Activated naive CD4-positive, alpha-beta T cell treated with Interleukin-2 at 50 U/mL for 16 hours (primary cell): ENCODE results near the gene CSRP1.

Source experiments
- DNase-seq: peaks from one replicate; pipeline ENCODE4 v3.0.0-alpha.2; 2020

The CSRP1 gene

DNA sequence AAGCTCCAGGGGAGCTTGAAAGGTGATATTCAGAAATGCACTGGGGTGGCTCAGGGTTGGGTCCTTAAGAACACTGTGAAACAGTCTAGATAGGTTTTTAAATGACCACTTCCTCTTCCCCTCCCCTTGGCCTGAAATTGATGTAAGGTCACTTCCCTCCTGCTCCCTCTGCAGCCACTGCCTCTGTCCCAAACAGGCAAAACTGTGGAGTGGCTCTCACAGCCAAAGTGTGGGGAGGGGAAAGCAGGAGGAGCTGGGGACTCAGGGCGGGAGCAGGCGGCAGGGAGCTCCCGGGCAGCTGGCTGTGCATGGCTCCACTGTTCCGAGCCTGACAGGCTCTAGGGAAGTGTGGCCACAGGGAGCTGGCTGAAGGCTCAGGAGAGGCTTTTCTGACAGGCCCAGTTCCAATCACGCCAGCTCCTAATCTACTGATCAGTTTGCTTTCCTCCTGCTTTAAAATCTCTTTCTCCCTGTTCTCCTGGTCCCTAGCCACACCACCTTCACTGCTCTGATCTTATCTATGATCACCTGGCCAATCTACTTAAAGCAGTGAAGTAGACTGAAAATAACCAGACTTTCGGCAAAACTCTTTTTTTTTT, 5.1 kb upstream of the CSRP1 start:
- DNase-seq = no peak

DNA sequence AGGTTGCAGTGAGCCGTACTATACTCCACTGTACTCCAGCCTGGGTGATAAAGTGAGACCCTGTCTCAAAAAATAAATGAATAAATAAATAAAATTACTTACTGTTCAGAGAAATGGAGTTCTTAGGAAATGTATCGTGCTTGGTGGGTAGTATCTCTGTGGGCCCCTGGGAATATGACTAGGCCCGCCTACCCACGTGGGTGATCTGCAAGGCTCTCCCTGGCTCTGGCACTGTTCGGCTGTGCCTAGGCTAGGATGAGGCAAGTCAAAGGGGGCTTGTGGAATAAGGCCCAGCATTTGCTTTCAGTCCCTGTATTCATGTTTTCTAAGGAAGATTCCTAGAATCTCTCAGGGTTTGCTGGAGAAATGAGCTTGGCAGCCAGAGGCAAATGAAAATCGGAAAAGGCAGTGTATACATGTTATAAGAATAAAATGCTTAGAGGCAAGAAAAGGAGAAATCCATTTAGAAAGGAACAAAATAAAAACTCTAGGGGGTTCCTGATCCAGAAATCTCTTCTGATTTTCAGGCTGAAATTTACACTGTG, 4.5 kb upstream of the CSRP1 start:
- no peak for DNase-seq

DNA sequence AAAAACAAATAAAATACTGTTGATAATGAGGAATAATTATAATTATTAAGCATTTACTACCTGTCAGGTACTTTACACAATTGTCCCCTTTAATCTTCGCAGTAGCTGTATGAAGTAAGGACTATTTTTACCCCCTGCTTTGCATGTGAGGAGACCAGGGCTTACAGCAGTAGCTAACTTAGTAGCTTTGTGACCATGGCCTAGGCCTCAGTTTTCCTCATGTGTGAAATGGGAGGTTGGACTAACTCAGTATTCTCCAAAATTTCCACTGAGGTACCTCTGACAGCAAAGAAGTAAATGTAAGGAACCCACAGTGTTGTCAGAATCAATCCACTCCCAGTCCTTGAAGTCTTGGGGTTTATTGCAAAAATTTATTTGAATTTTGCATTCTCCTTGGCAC, 3.8 kb upstream of the CSRP1 start:
- DNase-seq = no peak

DNA sequence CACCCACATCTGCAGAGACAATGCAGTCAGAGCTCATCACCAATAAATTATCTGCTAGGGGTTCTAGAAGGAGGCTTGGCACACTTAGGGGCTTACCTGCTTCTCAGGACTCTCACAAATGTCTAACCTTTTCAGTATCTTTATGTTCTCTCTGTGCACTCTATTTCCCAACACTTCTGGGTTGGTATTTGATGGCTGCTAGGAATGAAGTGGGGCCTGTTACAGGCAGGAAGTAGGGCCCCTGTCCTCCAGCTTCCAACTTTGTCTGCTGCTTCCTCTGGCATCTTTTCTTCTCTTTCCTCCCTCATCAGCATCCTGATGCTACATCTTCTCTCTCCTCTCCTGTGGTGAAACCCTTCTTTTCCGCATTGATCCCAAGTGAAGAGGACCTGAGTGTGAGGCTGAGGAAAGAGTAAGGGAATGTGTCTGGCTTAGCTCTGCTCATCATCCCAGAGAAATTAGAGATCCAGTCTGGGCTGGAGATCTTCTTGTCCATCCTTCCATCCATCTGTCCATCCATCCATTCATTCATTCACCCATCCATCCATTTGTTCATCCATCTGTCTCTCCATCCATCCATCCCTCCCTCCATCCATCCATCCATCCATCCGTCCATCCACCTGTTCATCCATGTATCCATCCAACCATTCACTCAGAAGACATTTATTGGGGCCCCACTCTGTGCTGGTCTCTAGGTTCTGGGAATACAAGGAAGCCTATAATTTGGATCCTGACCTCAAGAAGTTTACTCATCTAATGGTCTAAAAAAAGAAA, 2.9 kb upstream of the CSRP1 start:
- no peak for DNase-seq

DNA sequence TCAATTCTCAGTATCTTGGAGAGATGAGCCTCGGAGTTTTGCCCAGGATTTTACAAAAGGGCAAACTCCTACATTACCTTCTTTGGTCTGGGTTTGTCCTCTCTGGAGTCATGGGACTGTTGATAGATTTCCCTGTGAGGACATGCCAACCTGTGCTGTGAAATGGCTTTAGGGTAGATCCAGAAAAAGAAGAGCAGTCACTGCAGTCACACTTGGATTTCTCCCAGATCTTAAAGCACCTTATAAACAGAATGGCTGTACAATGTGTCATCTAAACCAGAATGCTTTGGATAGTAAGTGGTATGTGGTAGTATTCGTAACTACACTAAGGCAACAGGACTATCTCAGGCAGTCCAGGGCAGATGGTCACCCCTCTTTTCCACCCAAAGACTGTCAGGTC, 1.9 kb upstream of the CSRP1 start:
- no peak for DNase-seq

DNA sequence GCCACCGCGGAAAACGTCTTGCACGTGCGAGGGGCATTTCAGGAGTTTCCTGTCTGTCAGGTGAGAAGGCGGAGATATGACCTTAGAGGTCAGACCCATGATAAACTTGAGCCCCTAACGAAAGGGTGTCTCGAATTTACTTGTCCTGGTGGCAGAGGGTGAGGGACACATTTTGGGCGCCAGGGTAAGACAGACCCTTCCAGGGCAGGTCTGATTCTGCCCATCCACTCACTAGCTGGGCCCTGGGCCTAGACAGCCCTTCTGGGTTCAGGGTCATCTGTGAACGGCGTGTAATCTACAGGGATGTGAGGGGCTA, 395 bp upstream of the CSRP1 start:
- no peak for DNase-seq

DNA sequence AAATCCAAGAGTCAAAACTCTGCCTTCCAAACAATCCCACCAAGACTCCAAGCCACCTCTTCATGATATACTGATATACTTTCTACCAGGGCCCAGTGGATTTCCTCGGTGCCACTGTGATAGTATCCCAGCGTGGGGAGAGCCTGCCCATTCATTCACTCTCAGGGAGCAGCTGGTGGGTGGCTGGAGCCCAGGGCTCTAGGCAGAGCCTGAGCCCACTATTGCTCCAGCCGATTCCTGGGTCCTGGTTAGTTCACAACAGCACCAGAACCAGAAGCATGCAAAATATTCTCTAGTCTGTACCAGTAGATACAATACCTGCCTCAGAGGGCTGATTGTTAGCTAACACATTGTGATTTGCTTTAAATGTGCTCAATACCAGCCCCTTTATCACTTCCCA, 831 bp downstream of the CSRP1 start:
- no peak for DNase-seq

DNA sequence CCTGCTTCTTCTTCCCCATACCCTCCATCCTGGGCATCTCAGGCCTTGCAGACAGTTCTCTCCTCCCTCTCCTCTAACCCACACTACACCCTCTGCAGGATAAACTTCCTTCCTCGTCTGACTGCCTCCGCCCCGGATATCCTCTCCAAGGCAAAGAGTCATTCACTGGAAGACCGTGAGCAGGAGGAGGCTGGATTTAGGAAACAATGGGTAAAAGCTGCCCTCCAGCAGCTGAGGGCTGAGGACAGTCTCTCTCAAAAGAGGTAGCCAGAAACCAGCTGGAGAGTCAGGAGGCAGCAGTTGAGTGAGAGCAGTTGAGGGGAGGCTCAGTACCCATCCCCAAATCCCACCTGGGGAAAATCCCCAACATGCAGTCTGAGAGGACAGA, 1.4 kb downstream of the CSRP1 start:
- DNase-seq = no peak

DNA sequence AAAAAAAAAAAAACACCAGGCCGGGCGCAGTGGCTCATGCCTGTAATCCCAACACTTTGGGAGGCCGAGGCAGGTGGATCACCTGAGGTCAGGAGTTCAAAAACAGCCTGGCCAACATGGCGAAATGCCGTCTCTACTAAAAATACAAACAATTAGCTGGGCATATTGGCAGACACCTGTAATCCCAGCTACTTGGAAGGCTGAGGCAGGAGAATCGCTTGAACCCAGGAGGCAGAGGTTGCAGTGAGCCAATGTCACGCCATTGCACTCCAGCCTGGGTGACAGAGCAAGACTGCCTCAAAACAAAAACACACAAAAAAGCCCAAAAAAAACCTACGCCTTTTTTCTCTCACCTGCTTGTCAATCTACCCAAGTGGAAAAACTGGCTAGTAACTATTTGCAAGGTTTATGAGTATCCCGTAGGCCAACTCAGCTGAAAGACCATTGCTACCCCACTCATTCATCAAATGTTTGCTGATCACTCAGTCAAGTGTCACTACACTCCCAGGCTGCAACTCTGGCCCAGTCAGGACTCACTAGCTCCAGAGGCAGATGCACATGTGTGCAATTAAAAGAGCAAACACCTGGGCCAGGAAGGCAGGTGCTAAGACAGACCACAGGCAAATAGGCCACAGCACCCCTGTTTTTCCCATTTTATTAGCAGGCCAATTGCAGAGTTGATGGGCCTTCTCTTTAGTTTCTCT, 2.0 kb downstream of the CSRP1 start:
- DNase-seq = no peak

DNA sequence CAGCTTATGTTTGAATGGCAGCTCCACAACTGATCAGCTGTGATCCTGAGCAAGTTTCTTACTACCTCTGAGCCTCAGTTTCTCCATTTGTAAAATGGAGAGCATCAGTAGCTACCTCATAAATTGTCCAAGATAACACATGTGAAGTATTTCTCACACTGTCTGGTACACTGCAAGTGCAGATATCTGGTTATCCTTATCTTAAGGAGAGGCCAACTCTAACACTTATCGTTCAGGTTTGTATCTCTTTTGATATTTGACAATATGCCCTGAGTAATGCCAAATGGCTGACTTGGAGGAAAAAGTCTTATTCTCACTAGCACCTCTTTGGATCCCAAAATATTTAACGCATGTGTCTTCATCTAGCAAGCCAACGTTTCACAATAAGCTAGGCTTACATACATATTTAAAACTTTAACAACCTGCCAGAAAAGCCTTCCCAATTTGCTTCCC, 2.7 kb downstream of the CSRP1 start:
- no peak for DNase-seq

DNA sequence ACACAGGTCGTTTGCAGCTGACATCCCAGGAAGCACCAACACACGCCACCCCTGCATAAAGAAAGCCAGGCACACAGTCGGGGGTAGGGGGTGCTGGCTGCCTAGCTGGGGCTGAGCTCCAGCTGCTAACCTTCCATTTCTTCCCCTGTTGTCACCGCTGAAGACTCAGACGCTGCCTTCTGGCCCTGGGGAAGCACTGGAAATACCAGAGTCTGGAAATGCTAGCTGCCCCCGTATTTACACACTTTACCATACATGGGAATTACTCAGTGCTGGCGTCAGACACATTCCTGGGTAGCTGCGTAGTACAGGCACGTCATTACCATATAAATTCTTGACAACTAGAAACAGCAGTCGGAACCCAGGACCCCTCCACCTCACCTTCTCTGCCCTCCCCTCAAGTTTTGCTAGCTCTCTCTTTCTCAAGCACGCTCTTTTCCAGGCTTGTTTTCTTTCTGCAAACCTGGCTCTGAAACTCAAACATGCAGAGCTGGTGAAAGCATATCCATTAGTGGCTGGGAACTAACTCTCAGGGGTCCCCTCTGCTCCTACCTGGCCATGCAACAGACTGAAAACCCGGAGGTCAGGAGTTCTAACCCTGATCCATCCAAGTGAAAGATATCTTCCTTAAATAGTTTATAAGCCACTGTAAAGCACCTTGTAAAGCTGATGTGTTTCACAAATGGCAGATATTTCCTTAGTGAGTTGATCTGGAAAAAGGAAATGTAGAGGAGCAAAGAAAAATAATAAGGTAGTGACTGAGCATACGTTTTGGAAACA, 3.3 kb downstream of the CSRP1 start:
- DNase-seq = no peak

DNA sequence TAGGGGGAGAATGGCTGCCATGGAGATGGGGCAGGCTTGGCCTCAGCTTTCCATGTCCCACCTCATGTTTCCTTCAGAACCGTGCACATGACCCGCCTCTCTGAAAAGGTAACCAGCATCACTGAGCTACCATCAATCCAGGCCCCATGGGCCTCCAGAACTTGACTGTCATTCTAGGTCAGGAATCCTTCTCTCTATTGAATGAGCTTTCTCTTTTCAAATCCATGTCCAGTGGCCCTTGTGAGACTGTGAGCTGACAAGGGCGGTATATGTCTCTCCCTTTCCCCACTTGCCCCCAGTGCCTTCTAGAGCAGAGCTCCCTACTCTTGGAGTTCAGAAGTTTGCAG, 4.4 kb downstream of the CSRP1 start:
- no peak for DNase-seq

DNA sequence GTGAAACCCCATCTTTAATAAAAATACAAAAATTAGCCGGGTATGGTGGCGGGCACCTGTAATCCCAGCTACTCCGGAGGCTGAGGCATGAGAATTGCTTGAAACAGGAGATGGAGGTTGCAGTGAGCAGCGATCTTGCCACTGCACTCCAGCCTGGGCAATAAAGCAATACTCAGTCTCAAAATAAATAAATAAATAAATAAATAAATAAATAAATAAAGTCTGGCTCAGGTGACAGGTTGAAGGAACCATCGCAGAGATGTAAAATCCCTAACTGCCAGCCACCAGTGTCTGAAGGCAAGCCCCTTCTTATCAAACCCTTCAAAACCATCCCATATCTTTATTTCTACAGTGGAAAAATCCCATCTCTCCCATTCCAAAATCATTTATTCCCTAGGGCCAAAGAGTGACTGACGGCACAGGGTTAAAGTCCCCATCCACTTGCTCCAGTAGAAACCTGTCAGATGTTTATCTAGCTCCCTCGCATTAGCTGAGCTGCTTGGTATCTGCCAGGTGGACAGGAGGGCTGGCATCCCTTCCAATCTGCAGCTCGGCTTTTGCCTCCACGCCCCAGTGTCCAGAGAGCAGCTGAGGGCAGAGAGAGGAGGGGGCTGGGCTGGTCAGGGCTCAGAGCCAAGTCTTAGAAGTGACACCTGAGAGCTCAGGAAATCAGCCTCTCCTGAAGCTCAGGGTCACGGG, 5.0 kb downstream of the CSRP1 start:
- DNase-seq = no peak

DNA sequence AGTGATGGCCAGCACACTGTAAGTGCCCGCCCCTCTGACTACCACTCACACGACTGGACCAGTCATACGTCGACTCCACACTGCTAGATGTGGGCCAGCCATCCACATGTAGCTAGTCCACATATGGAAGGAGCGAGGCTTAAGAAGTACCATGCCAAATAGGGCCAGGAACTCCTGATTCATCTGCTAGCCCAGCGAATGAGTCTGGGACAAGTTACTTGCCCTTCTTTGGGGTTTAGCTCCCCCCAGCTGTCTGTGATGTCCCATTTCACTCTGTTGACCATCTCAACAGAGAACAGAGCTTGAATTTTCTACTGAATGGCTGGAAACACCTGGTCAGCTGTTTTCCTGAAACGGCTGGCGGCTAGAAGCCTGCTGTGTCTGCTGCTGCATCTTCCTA, 5.8 kb downstream of the CSRP1 start:
- no peak for DNase-seq

DNA sequence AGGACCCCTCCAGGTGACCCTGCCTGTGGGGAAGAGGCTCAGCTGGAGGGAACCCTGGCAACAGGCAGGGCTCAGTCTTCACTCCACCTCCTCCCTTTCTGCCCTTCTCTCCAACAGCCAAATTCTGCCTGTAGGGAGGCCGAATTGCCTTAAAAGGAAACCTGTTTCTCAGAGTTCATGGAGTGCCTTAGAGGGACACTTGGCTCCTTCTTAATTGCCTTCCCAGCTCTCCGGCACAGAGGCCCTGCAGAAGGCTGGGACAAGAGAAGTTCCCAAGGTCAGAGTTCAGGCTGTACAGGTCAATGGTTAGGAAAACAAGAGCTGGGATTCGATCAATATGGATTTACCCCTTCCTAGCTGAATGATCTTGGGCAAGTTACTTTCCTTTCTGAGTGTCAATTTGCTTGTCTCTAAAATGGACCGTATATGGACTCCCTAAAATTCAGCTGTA, 6.2 kb downstream of the CSRP1 start:
- DNase-seq = no peak

DNA sequence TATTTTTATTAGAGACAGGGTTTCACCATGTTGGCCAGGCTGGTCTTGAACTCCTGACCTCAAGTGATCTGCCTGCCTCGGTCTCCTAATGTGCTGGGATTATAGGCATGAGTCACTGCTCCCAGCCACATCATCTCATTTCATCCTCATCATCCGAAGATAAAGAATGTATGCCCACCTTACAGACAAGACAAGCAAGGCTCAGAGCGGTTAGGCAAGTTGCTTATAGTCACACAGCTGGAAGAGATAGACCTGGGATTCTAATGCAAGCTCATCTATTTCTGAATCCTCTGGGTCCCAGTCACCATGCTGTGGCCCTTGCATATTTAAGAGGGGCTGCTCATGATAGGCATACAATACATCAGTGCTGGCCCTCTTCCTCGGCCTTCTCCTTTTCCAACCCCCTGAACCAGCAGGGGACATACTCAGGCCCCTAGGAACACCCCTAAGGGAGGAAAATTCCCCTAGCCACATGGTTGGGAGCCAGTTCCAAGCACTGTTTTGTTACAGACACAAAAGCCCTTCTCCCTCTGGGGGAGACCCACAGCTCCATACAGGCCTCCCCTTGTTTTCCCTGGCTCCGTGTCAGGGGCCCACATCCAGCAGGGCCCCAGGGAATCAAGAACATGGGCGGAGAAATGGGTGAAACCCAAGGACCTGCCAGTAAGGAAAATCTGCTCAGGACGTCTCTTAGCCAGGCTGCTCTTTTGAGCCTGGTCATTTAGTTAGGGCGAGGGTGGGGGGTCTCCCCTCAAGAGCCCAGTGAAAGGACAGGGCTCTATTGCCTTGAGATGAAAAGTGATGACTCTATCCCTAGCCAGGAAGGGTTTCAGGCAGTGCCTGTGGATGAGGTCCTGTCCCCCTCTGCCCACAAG, 6.9 kb downstream of the CSRP1 start:
- DNase-seq = no peak

DNA sequence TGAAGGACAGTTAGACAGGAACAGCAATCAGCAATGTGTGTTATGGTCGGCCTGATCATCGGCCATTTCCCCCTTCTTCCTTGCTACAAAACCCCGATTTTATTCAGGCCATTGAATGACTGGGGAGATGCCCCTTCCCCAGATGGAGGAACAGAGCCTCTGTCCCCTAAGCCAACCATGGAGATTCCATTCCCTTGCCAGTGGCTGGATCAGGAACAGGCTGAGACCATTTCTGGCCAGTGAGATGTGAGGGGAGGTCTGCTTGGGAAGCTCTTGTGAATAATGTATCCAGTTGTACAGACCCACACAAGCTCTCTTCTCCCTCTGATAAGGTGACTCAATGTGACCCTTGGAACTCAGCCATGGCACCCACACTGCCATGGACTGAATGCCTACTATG, 7.7 kb downstream of the CSRP1 start:
- DNase-seq = no peak

DNA sequence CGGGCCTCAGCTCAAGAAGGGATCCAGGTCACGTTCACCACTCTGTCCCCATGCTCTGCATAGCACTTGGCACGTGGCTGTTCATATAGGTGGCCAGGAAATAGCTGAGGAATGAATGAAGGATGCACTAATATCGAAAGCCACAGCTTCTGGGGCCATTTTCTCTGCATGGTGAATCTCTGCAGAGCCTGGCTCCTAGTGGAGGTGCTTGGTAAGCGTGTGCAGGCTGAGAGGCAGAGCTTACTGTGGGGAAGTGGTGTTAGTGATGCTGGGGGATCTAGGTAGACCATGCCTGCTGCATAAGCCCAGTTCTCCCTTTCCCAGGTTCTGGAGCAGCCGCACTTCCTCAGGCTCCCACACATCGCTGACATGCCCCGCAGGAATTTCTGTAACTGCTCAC, 8.3 kb downstream of the CSRP1 start:
- no peak for DNase-seq

DNA sequence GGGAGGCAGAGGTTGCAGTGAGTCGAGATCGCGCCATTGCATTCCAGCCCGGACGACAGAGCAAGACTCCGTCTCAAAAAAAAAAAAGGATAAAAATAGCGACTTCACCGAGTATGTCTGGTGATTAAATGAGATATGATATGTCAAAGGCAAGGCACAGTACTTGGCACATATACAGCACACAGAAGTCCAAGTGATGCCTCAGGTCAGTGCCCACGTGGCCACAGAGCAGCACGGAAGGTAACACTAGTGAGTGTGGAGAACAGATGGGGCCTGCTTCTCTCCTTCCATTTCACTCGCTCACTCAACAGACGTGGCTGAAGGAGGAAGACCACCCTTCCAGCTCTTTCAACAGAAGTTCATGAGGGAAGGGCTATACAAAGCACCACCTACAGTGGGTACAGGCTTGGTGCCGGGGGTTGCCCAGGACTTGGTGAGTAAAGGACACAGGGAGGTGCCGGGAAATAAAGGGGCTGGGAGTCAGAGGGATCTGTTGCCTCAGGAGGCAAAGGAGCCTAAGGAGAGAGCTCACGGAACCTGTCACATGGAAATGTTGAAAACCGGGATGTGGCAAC, 8.9 kb downstream of the CSRP1 start:
- no peak for DNase-seq

DNA sequence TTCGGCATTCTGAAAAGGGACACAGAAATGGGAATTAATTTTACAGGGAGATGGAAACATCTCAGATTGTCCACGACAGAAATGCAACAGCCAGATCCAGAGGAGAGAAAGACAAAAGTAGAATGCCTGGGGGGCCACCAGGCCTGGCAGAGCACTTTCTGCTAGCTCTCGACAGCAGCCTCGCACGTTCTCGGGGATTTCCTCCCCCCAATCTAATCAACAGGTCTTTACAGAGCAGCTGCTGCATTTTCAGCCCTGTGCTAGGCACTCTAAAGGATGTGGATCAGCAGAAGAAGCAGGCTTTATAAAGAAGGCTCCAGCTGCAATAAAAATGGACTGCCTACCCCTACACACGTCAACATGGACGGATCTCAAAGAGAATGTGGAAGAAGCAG, 10.6 kb downstream of the CSRP1 start:
- no peak for DNase-seq

DNA sequence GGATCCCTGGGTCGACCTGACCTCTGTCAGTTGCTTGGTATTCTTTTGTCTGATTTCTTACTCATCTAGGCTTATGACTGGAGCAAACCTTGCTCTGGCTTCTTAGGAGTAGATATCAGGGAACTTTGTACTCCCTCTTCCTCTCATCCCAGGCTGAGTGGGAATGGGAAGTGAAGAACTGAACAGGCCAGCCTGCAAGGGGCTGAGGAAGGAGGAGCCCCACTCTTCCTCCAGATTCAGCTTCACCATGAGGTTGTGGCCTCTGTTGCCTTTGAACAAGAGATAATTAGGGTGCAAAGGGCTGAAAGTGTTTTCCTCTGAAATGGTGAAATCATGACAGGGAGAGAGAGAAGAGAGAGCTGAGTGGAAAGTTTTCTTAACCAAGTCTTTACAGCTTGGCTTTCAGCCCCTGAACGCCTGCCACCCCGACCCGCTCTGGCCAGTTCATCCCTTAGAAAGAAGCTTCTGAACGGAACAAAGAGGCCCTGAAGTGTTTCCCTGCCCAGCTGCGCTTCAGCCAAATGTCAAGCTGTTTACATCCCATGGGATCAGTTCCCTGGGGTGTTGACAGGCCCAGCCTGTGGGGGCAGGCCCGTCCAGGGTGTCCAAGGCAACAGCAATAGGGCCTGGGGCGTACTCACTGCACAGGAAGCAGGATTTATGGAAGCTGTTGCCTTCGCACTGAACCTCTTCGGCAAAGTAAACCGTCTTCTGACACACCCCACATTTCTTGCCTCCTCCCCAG, 11.2 kb downstream of the CSRP1 start:
- DNase-seq = no peak
